ENCODE data around the gene TSPYL6. TPM values are rescaled to one million over a fixed set of nuclear protein-coding genes. Genes with fewer than 3 reads are reported as not detected.

TSPYL6 gene
- total and polyA plus RNA-seq, 2 of the 4 experiments (the other 2 are of a cell fraction): not detected

DNA sequence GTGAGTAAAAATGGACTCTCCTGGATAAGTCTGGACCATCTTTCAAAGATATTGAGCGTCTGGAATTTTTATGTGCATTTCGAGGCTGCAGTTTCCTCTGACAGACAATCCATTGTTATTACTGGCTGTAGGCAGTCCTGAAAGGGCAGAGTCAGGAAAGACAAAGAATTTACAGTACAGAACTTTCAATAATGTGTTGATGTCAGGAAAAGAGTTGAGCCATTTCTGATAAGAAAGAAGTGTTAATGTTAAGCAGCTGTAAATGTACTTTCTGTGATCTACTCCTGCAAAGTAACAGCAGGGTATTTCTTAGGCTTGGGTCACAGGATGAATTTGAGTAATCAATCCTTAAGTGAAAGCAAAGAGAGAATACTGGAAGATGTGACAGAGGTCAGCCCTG is 29.8 kb downstream of the TSPYL6 start:
- Histone ChIP-seq H2BK120ac (ENCODE audit: low read depth, low read length) (no peak overlapping the region), H3K23ac (ENCODE audit: low read depth, low read length) (no peak overlapping the region), H3K27me3 (ENCODE audit: control insufficient read depth, insufficient read depth, low read length) (no peaks in the 10 kb centered on the region), H2BK20ac (ENCODE audit: low read depth, low read length) (no peak overlapping the region), H3K14ac (replicated peaks; ENCODE audit: low read depth, low read length) (no peak overlapping the region), H3K9ac (ENCODE audit: low read depth, low read length) (no peak overlapping the region), H4K91ac (ENCODE audit: insufficient read depth, low read depth, low read length) (no peak overlapping the region), H3K4me2 (ENCODE audit: low read depth, low read length) (no peak overlapping the region), H3K36me3 (ENCODE audit: control insufficient read depth, insufficient read depth, low read length) (no peaks in the 10 kb centered on the region), H3K27ac (ENCODE audit: insufficient read depth, low read length) (no peak overlapping the region), H2AK5ac (ENCODE audit: low read depth, low read length) (no peak overlapping the region), H2BK5ac (ENCODE audit: low read depth, low read length, poor library complexity, severe bottlenecking) (no peak overlapping the region), H3K56ac (ENCODE audit: extremely low read depth, insufficient read depth, low read length) (no peak overlapping the region), H4K8ac (ENCODE audit: low read depth in 2 of 2, low read length in 2 of 2) (no peak overlapping the region), H3K4me3 (ENCODE audit: insufficient read depth, low read depth, low read length) (no peak overlapping the region), H4K20me1 (ENCODE audit: insufficient read depth, low read length) (no peaks in the 10 kb centered on the region), H3K9me1 (ENCODE audit: insufficient read depth, low read length) (no peaks in the 10 kb centered on the region), H2AFZ (replicated peaks; ENCODE audit: low read length, poor library complexity) (no peak overlapping the region), H2AK9ac (replicated peaks; ENCODE audit: low read depth, low read length, poor library complexity) (no peak overlapping the region), H2BK15ac (ENCODE audit: low read depth, low read length) (no peak overlapping the region), H3K4me1 (ENCODE audit: control insufficient read depth, insufficient read depth, low read length) (no peaks in the 10 kb centered on the region), H3K79me1 (ENCODE audit: low read depth in 1 of 2, low read length in 2 of 2) (no peaks in the 10 kb centered on the region), H3K4ac (ENCODE audit: low read depth, low read length) (no peak overlapping the region), H3K18ac (ENCODE audit: low read depth, low read length) (no peak overlapping the region), H4K5ac (ENCODE audit: low read depth, low read length) (no peak overlapping the region), H3K9me3 (ENCODE audit: control insufficient read depth, insufficient read depth, low read length) (no peaks in the 10 kb centered on the region)
- TF ChIP-seq ELK1 (IDR thresholded peaks at IDR 0.05; ENCODE audit: borderline replicate concordance, low read depth, low read length) (no peak), USF2 (IDR thresholded peaks at IDR 0.05; ENCODE audit: low read depth, low read length) (no peak), MAFK (IDR thresholded peaks at IDR 0.05; ENCODE audit: low read depth, low read length) (no peak), RAD21 (IDR thresholded peaks at IDR 0.05; ENCODE audit: low read length) (no peak), SMC3 (IDR thresholded peaks at IDR 0.05; ENCODE audit: low read depth, low read length) (no peak), MXI1 (IDR thresholded peaks at IDR 0.05; ENCODE audit: borderline replicate concordance, low read depth, low read length) (no peak), CEBPB (IDR thresholded peaks at IDR 0.05; ENCODE audit: low read depth, low read length) (no peak), FOS (IDR thresholded peaks at IDR 0.05; ENCODE audit: low read depth, low read length) (no peak), CTCF (conservative IDR thresholded peaks at IDR 0.05; ENCODE audit: low read depth, low read length) (no peak), BHLHE40 (IDR thresholded peaks at IDR 0.05; ENCODE audit: low read depth, low read length) (no peak), CHD1 (IDR thresholded peaks at IDR 0.05; ENCODE audit: low read depth, low read length) (no peak), NFE2L2 (IDR thresholded peaks at IDR 0.05; ENCODE audit: low read depth, low read length) (no peak), RCOR1 (IDR thresholded peaks at IDR 0.05; ENCODE audit: insufficient replicate concordance, low read length) (no peak), RFX5 (IDR thresholded peaks at IDR 0.05; ENCODE audit: low read depth, low read length) (no peak), POLR2A (IDR thresholded peaks at IDR 0.05; ENCODE audit: low read depth, low read length) (no peak), MAZ (IDR thresholded peaks at IDR 0.05; ENCODE audit: borderline replicate concordance, low read depth, low read length) (no peak)
- POLR2A ChIA-PET (ENCODE audit: unreplicated experiment): no interaction called here
- ATAC-seq (ENCODE audit: low read depth) (no peak), DNase-seq (no peak)
- no CpG with 5 or more reads among the region's 2 CpGs for WGBS, 2 experiments (ENCODE audit: extremely low coverage in 2 of 2, insufficient read length in 1 of 2)
- no TSS peak for BruUV-seq (replicated peaks)
- dilution Hi-C loops (cut with HindIII; ENCODE audit: low sequenced_read_pairs, unreplicated experiment): no loop called here
- CTCF ChIA-PET: no interaction called here
- intact Hi-C loops (cut with micrococcal nuclease): no loop called here
- in situ Hi-C loops (cut with MboI; ENCODE audit: low sequenced_read_pairs): no loop called here

Measured in IMR-90 (cell line).